ENCODE measurements around the gene MACROD2.

MACROD2 gene

DNA sequence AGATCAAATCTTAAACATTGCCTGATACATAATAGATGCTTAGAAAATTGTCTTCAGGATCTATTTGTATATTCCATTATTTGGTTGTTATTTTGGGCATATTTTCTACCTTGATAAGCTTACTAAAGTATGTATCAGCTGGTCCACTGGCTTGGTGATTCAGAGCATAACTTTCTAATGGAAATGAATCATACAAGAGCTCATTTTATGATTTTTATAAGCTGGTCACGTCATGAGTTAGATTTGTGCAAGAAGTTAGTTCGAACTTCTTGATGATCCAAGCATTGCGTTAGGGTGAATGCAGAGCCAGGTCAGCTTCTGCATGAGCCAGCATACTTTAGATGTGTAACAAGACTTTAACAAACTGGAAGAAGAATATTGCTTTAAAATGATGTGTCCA is 486.5 kb downstream of the MACROD2 start:
- FAIRE-seq = no peak

DNA sequence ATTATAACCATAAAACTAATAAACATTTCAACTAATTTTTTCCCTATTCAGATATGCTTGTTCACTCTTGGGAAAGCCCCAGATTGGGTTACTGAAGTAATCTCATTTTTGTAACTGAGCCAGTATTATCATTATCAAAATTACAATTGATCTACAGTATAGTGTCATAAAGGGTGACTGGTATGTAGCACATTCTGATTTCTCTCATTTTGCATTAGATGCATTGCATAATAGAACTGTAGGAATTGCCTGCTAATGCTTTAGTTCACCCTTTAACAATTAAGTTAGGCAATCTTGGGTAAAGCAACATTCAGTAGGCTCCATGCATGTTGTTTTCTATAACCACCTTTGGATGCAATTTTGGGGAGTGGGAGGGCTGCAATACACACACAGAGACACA is 492.9 kb downstream of the MACROD2 start:
- no peak for FAIRE-seq

DNA sequence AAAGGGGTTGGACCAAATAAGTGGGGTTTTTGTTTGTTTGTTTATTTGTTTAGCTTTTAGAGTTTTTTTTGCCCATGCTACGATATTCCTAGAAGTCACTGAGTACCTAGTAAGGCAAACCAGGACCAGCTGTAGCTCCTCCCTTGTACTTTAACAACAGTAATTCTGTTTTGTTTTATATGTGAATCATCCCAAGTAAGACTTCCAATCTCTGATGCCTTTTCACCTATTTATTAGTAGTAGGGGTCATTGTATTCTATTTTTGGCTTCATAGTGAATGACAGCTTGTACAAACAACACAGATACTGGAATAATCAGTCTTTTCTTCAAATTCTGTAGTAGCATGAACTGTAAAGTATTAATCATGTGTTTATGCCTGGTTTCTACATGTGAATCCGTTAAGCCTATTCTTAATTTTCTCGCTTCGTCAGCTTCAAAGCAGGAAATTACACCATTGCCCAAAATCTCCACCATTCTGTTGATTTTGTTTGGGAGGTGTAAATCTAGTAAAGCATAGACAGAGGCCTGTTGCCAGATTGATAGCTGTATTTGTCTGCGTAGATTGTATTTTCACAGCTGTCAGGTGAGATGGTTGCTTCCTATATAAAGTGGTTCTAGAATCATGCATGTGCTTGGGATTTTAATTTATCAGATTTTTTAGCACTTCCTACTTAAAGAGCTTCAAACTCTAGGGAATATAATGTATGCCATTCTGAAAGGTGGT is 493.6 kb downstream of the MACROD2 start:
- FAIRE-seq = no peak

GRCh38 chr20:14489544-14489943 is 494.2 kb downstream of the MACROD2 start:
- FAIRE-seq = no peak

GRCh38 chr20:14491436-14491835 is 496.1 kb downstream of the MACROD2 start:
- no peak for FAIRE-seq

DNA sequence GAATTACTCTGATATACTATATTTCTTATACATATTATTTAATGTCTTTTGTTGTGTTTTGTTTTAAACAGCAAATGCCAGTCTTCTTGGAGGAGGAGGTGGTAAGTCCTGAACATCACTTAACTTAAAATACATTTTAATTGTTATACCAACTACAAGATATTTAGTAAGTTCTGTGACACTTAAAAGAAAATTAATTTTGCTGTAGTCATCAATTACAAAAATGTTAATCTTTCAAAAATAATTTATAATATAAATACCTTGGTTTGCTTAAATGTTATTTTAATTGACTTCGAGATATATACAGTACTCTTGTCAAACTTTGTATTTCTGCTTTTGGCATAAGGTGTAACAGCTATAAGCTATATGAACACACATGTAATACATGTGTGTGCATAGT is 498.1 kb downstream of the MACROD2 start:
- no peak for FAIRE-seq

GRCh38 chr20:14494355-14494754 is 499.0 kb downstream of the MACROD2 start:
- no peak for FAIRE-seq

GRCh38 chr20:14495066-14495465 is 499.8 kb downstream of the MACROD2 start:
- no peak for FAIRE-seq

DNA sequence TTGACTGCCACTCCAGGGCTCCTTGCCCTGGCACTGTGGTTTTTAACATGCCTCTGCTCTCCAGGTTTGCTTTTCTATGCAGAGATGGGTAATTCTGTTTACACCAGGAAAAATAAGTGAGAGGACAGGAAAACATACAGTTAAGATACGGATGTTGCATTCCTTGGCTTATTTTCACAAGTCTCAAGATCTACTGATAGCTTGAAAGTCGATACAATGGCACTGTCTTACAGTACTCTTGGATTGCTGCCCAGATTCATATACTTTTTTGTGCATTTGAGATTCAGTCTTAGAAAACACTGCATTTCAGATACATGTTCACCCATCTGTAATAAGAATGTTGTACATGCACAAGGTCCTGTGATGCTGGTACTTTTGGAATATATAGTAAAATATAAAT is 501.7 kb downstream of the MACROD2 start:
- no peak for FAIRE-seq

- FAIRE-seq = no peak
Observed at GRCh38 chr20:14498772-14499171, 503.5 kb downstream of the MACROD2 start.

GRCh38 chr20:14505476-14505875 is 510.2 kb downstream of the MACROD2 start:
- FAIRE-seq = no peak

- FAIRE-seq = no peak
Observed at GRCh38 chr20:14507711-14508110, 512.4 kb downstream of the MACROD2 start.

- no peak for FAIRE-seq
Observed at GRCh38 chr20:14510341-14510740, 515.0 kb downstream of the MACROD2 start.

DNA sequence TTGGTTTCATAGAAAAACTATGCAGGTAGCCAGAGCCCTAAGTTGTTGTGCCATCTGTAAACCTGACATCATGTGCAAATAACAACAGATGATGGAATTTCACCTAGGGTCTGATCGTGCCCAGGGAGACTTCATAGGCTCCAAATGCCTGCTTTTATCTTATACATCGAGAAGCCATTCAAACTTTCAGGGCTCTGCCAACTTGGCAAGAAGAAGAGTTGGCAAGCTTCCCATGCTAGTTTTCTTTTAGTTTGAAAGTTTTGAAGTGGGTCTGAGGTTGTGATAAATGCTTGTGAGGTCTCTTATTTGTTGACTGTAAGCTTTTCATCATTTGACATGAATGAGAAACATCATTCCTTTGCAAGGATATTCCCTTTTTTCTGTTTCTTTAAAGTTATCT is 517.5 kb downstream of the MACROD2 start:
- FAIRE-seq = no peak

GRCh38 chr20:14518648-14519047 is 523.3 kb downstream of the MACROD2 start:
- no peak for FAIRE-seq

GRCh38 chr20:14521016-14521415 is 525.7 kb downstream of the MACROD2 start:
- no peak for FAIRE-seq

DNA sequence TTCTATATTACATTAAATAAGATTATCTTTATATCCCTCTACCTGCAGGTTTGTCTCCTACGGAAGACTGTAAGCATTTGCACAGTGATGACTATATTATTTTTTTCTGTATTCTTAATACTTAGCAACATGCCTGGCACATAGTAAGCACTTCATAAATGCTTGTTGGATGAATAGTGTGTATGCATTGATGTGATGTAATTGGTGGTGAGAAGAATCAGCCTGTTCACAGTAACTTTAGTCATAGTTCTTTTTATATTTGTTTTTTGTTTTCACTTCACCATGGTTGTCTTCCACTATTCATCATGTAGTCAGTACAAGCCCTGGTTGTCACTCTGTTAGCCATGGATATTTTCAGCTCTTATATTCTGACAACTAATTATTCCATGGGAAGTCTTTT is 526.1 kb downstream of the MACROD2 start:
- no peak for FAIRE-seq

DNA sequence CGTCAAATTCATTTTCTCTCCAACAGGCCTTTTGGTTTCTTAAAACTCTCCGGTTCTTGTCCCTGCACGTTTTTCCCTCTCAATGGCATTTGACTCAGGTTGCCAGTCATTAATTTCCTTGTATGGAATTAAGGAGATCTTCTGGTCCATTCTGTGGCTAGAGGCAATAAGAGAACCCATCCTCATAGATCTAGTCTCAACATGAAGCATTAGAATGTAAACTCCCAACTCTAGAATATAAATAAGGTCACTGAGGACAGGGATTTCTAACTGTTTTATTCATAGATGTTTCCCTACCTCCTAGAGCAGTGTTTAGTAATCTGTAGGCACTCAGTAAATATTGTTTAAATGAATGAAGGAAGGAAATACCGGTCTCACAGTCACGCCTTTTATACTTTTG is 527.3 kb downstream of the MACROD2 start:
- no peak for FAIRE-seq

- no peak for FAIRE-seq
Observed at GRCh38 chr20:14523090-14523489, 527.8 kb downstream of the MACROD2 start.

DNA sequence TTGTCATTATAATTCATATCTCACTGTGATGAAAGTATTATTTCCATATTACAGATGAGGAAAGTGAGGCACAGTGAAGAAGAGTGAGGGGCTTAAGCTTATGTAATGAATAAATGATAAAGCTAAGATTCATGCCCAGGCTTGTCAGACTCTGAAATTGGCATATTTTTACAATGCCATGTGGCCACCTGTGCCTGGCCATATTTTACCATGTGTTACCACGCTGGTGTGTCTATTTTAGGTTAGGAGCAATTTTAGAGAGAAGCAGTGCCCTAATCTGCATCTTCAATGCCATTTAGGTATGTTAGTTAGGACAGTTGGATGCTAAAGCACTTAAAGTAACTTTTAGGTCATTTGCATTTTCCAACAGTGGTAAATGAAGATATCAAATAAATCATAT is 530.1 kb downstream of the MACROD2 start:
- no peak for FAIRE-seq

GRCh38 chr20:14526891-14527290 is 531.6 kb downstream of the MACROD2 start:
- no peak for FAIRE-seq

- no peak for FAIRE-seq
Observed at GRCh38 chr20:14531786-14532185, 536.5 kb downstream of the MACROD2 start.

DNA sequence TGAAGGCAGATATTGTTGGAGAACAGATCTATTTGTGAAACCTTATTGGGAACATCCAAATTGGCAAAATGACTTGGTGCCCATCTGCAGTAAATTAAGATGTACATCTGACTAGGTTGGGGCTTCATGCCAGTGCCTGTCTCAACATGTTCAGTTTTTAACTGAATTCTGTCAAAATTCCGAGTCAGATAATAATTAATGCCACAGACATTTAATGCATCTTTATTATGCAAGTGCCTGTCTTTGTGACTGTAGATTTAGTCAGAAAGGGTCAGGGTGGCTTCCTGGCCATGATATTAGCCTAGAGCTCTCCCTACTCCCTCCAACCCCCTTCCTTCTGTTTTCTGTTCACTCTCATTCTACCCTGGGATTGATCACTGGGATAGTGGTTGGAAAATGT is 541.4 kb downstream of the MACROD2 start:
- FAIRE-seq = no peak

DNA sequence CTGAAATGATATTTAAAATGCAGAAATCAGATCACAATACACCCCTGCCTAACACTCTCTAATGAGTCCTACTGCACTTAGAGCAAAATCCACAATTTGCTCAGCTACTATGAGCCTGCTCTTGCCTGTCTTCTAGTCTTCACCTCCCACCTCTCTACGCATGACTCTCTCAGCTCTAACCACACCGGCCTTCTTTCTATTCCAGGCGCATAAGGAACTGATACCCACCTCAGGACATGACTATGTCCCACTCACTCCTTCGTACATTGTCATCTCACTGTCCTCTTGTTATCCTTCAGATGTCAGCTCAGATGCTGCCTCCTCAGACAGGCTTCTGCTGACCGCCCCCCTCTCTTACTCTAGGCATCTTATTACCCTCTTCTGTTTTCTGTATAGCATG is 543.1 kb downstream of the MACROD2 start:
- no peak for FAIRE-seq

DNA sequence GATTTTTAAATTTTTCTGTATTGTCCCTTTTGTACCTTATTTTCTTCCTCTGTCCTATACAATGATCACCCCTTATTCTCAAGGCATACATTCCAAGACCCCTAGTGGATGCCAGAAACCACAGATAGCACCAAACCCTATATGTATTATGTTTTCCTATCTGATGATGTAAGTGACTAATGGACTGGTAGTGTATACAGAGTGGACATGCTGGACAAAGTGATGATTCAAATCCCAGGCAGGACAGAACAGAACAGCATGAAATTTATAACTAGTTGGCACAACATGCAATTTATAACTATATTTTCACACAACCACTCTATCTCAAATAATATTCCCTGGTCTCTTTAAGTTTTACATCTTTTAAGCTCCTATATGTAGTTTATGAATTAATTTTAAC is 547.7 kb downstream of the MACROD2 start:
- no peak for FAIRE-seq

All from colon (tissue), 2 donors.